PFSK-1 (cell line): ENCODE measurements around the gene PDGFD.

ENCODE experiments used
- POLR2AphosphoS5 ChIP-seq: IDR thresholded peaks from 2 replicates; pipeline ENCODE4 v1.6.1; 2012; ENCODE audit warnings: low read depth, mild to moderate bottlenecking, control low read depth, low read length, moderate library complexity
- REST ChIP-seq, 2 experiments: IDR thresholded peaks; 2 replicates each; pipeline versions ENCODE4 v1.6.1 to v1.8.0; 2011 to 2012; ENCODE audit warnings: low read depth in 2 of 2, low read length in 2 of 2, control low read depth in 1 of 2, inconsistent platforms in 1 of 2, mild to moderate bottlenecking in 1 of 2, moderate library complexity in 1 of 2; ENCODE audit not compliant: insufficient read depth in 1 of 2
- SIN3A ChIP-seq: IDR thresholded peaks from 2 replicates; pipeline ENCODE4 v1.6.1; 2012; ENCODE audit warnings: mild to moderate bottlenecking, low read length, moderate library complexity, borderline replicate concordance; ENCODE audit not compliant: insufficient read depth
- TAF1 ChIP-seq: IDR thresholded peaks from 2 replicates; pipeline ENCODE4 v1.6.1; 2012; ENCODE audit warnings: low read length, control low read depth, borderline replicate concordance; ENCODE audit not compliant: insufficient read depth

- TF ChIP-seq POLR2AphosphoS5 (no peak), REST (IDR thresholded peaks at IDR 0.05; ENCODE audit: insufficient read depth in 1 of 2, low read depth in 2 of 2, low read length in 2 of 2) (no peak), TAF1 (no peak), SIN3A (no peak)
Measured at GRCh38 chr11:103898577-103899336, 265.2 kb downstream of the PDGFD start.
